ENCODE results near the gene BCAS1.

DNA sequence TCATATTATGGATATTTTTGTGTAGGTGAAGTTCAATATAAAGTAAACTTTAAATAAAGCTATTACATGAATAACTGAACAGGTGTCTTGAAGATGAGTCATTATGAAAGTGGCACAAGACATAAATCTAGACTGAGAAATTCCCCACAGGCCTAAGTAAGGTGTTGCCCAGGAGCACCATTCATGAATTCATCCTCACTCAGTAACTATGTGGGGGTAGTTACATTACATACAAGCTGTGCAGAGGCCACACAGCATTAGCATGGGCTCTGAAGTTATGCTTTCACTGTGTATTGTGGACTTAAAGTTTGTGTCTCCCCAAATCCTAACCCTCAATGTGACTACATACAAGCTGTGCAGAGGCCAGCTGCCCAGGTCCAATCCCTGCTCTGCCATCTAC, 65.9 kb downstream of the BCAS1 start:
- TF ChIP-seq, protein P1, sequence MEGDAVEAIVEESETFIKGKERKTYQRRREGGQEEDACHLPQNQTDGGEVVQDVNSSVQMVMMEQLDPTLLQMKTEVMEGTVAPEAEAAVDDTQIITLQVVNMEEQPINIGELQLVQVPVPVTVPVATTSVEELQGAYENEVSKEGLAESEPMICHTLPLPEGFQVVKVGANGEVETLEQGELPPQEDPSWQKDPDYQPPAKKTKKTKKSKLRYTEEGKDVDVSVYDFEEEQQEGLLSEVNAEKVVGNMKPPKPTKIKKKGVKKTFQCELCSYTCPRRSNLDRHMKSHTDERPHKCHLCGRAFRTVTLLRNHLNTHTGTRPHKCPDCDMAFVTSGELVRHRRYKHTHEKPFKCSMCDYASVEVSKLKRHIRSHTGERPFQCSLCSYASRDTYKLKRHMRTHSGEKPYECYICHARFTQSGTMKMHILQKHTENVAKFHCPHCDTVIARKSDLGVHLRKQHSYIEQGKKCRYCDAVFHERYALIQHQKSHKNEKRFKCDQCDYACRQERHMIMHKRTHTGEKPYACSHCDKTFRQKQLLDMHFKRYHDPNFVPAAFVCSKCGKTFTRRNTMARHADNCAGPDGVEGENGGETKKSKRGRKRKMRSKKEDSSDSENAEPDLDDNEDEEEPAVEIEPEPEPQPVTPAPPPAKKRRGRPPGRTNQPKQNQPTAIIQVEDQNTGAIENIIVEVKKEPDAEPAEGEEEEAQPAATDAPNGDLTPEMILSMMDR (IDR thresholded peaks at IDR 0.05), result no peak
- no peak for TF ChIP-seq POLR2A (IDR thresholded peaks at IDR 0.05)
- TF ChIP-seq EP300 (IDR thresholded peaks at IDR 0.05), result no peak
